Measurements from ENCODE around the gene CSGALNACT2. TPM values are rescaled to one million over a fixed set of nuclear protein-coding genes. Genes with fewer than 3 reads are reported as not detected.
A peak's percentile ranks its signal among the peaks of the same experiment; 100 is the strongest.

CSGALNACT2 gene
- total and polyA plus RNA-seq, 11 donors = 2.6 to 17.7 (median 8.8) TPM

DNA sequence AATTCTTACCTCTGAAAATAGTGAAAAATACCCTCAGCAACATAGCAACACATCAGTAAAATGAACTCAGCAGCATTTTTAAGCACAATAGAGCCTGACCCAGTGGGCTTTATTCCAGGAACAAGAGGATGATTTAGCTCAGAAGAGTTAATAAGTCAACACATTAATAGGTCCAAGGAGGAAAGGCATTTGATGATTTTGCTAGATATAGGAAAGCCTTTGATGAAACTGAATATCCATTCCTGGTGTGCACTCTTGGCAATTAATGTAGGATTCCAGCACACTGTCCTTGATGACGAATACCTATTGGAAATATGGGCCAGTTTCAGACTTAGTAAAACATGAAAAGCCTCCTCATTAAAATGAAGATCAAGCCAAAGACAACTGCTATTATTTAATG lies 86.1 kb downstream of the CSGALNACT2 start:
- H3K27ac ChIP-seq = no peak overlapping the region
- H3K4me1 ChIP-seq = peaks cover 0 to 8% (median 0%) of the 10 kb centered on the region in 12 donors
- no peaks in the 10 kb centered on the region for H3K36me3 ChIP-seq
- ATAC-seq (no peak), DNase-seq (no peak)
- peaks cover 9 to 33% (median 13%) of the 10 kb centered on the region in 9 donors for H3K27me3 ChIP-seq
- no peaks in the 10 kb centered on the region for H3K9me3 ChIP-seq
- intact Hi-C loops (cut with DNase I) = no loop called here
- H3K4me3 ChIP-seq = no peak overlapping the region
- no peak for TF ChIP-seq POLR2A (IDR thresholded peaks at IDR 0.05)
- TF ChIP-seq CTCF (IDR thresholded peaks at IDR 0.05) = no peak
- WGBS, 4 donors = 68 to 80% (median 74%) methylated on average over 1 of the region's 1 CpG

GRCh38 chr10:43225004-43225786 lies 87.0 kb downstream of the CSGALNACT2 start:
- H3K27me3 ChIP-seq = peaks cover 16 to 40% (median 21%) of the 10 kb centered on the region in 9 donors
- intact Hi-C loops (cut with DNase I) = no loop called here
- no peak for ATAC-seq
- peaks cover 0 to 17% (median 0%) of the 10 kb centered on the region in 12 donors for H3K4me1 ChIP-seq
- H3K9me3 ChIP-seq = no peaks in the 10 kb centered on the region
- H3K4me3 ChIP-seq = no peak overlapping the region
- 60 to 81% (median 75%) methylated on average over 5 of the region's 5 CpGs for WGBS, 4 donors
- TF ChIP-seq POLR2A (IDR thresholded peaks at IDR 0.05) (no peak), CTCF (IDR thresholded peaks at IDR 0.05) (no peak)
- no peak overlapping the region for H3K27ac ChIP-seq
- peak in 4 of 5 donors; percentile 1 to 8 (median 8) for DNase-seq
- H3K36me3 ChIP-seq = no peaks in the 10 kb centered on the region

GRCh38 chr10:43225787-43226153 lies 87.5 kb downstream of the CSGALNACT2 start:
- Histone ChIP-seq H3K27ac (no peak overlapping the region), H3K4me1 (peaks cover 0 to 17% (median 0%) of the 10 kb centered on the region in 12 donors), H3K4me3 (no peak overlapping the region), H3K9me3 (no peaks in the 10 kb centered on the region), H3K27me3 (peaks cover 17 to 41% (median 26%) of the 10 kb centered on the region in 9 donors), H3K36me3 (no peaks in the 10 kb centered on the region)
- no peak for ATAC-seq
- TF ChIP-seq CTCF (IDR thresholded peaks at IDR 0.05) (no peak), POLR2A (IDR thresholded peaks at IDR 0.05) (no peak)
- intact Hi-C loops (cut with DNase I) = no loop called here
- 43 to 70% (median 56%) methylated on average over 10 to 11 of the region's 11 CpGs for WGBS, 4 donors
- DNase-seq = peak; percentile 2 to 40 (median 15)

- Histone ChIP-seq H3K36me3 (no peaks in the 10 kb centered on the region), H3K27me3 (peaks cover 17 to 48% (median 33%) of the 10 kb centered on the region in 9 donors), H3K9me3 (no peaks in the 10 kb centered on the region), H3K4me3 (no peak overlapping the region), H3K4me1 (peaks cover 0 to 17% (median 0%) of the 10 kb centered on the region in 12 donors), H3K27ac (no peak overlapping the region)
- WGBS, 4 donors = 82 to 93% (median 92%) methylated on average over 6 of the region's 6 CpGs
- ATAC-seq (no peak), DNase-seq (peak in 2 of 5 donors; percentile 2 to 6)
- TF ChIP-seq POLR2A (IDR thresholded peaks at IDR 0.05) (no peak), CTCF (IDR thresholded peaks at IDR 0.05) (no peak)
- intact Hi-C loops (cut with DNase I) = no loop called here
These were observed 88.2 kb downstream of the CSGALNACT2 start for GRCh38 chr10:43226441-43226840.
